ENCODE results near the gene CECR2. TPM values are rescaled to one million over a fixed set of nuclear protein-coding genes. Genes with fewer than 3 reads are reported as not detected.
A peak's percentile ranks its signal among the peaks of the same experiment; 100 is the strongest.

CECR2 gene
- total and polyA plus RNA-seq, 4 experiments from 2014 or later: not detected

- Histone ChIP-seq H3K4me3 (ENCODE audit: low read length in 2 of 2) (no peak overlapping the region), H3K9me3 (ENCODE audit: control insufficient read depth in 1 of 2, low read length in 2 of 2) (no peaks in the 10 kb centered on the region), H3K4me1 (ENCODE audit: insufficient read depth, low read length) (no peaks in the 10 kb centered on the region), H3K27ac (ENCODE audit: low read depth, low read length) (no peak overlapping the region), H3K36me3 (ENCODE audit: insufficient read depth, low read length) (no peaks in the 10 kb centered on the region), H3K27me3 (ENCODE audit: insufficient read depth, low read length) (no peaks in the 10 kb centered on the region)
- ChIA-PET CTCF (ENCODE audit: partially characterized antibody) (no interaction called here), POLR2A (ENCODE audit: partially characterized antibody) (no interaction called here)
- Mint-ChIP-seq H3K36me3 (no peaks in the 10 kb centered on the region), H3K4me1 (peaks cover 2 to 5% (median 3%) of the 10 kb centered on the region in 4 donors), H3K27ac (no peak overlapping the region), H3K27me3 (peaks cover 23 to 29% of the 10 kb centered on the region in 2 donors), H3K4me3 (no peak overlapping the region), H3K9me3 (peaks cover 0 to 3% (median 0%) of the 10 kb centered on the region in 8 donors)
- intact Hi-C loops (cut with micrococcal nuclease): no loop called here
- DNase-seq: no peak
These were observed 154.7 kb downstream of the CECR2 start for GRCh38 chr22:17523925-17524324.

GRCh38 chr22:17536269-17536668 is 167.0 kb downstream of the CECR2 start:
- intact Hi-C loops (cut with micrococcal nuclease): no loop called here

GRCh38 chr22:17537155-17537554 is 167.9 kb downstream of the CECR2 start:
- Histone ChIP-seq H3K9me3 (ENCODE audit: control insufficient read depth in 1 of 2, low read length in 2 of 2) (no peaks in the 10 kb centered on the region), H3K36me3 (ENCODE audit: insufficient read depth, low read length) (no peaks in the 10 kb centered on the region), H3K4me3 (ENCODE audit: low read length in 2 of 2) (no peak overlapping the region), H3K27ac (ENCODE audit: low read depth, low read length) (no peak overlapping the region), H3K27me3 (ENCODE audit: insufficient read depth, low read length) (no peaks in the 10 kb centered on the region), H3K4me1 (ENCODE audit: insufficient read depth, low read length) (no peaks in the 10 kb centered on the region)
- no peaks in the 10 kb centered on the region for H3K9me3 Mint-ChIP-seq
- H3K27me3 Mint-ChIP-seq: peaks cover 0 to 5% of the 10 kb centered on the region in 2 donors
- no peak overlapping the region for H3K27ac Mint-ChIP-seq
- ChIA-PET CTCF (ENCODE audit: partially characterized antibody) (interaction anchor here (0.6 kb wide), 1 partner anchor 10 kb away, joined by 3 read pairs; no protein-coding TSS in a partner anchor), POLR2A (ENCODE audit: partially characterized antibody) (no interaction called here)
- H3K36me3 Mint-ChIP-seq: no peaks in the 10 kb centered on the region
- intact Hi-C loops (cut with micrococcal nuclease): no loop called here
- no peaks in the 10 kb centered on the region for H3K4me1 Mint-ChIP-seq
- H3K4me3 Mint-ChIP-seq: no peak overlapping the region
- no peak for DNase-seq

More at GRCh38 chr22:17536269-17536668, 167.0 kb downstream of the CECR2 start:
- no peak for DNase-seq
- no peaks in the 10 kb centered on the region for H3K4me1 Mint-ChIP-seq
- peak overlapping the region in 1 of 8 donors; percentile 41 for H3K4me3 Mint-ChIP-seq
- peaks cover 0 to 5% of the 10 kb centered on the region in 2 donors for H3K27me3 Mint-ChIP-seq
- POLR2A ChIA-PET (ENCODE audit: partially characterized antibody): no interaction called here
- H3K36me3 Mint-ChIP-seq: no peaks in the 10 kb centered on the region
- no peaks in the 10 kb centered on the region for H3K9me3 Mint-ChIP-seq
- H3K9me3 ChIP-seq (ENCODE audit: control insufficient read depth in 1 of 2, low read length in 2 of 2): no peaks in the 10 kb centered on the region
- H3K27ac Mint-ChIP-seq: no peak overlapping the region
- H3K36me3 ChIP-seq (ENCODE audit: insufficient read depth, low read length): no peaks in the 10 kb centered on the region
- CTCF ChIA-PET (ENCODE audit: partially characterized antibody): interaction anchor here (1.6 kb wide), 1 partner anchor 365 kb away, joined by 4 read pairs; no protein-coding TSS in a partner anchor
- H3K4me3 ChIP-seq (ENCODE audit: low read length in 2 of 2): no peak overlapping the region
- no peak overlapping the region for H3K27ac ChIP-seq (ENCODE audit: low read depth, low read length)
- no peaks in the 10 kb centered on the region for H3K4me1 ChIP-seq (ENCODE audit: insufficient read depth, low read length)
- H3K27me3 ChIP-seq (ENCODE audit: insufficient read depth, low read length): no peaks in the 10 kb centered on the region

- Histone ChIP-seq H3K36me3 (ENCODE audit: insufficient read depth, low read length) (no peaks in the 10 kb centered on the region), H3K27ac (ENCODE audit: low read depth, low read length) (no peak overlapping the region), H3K9me3 (ENCODE audit: control insufficient read depth in 1 of 2, low read length in 2 of 2) (no peaks in the 10 kb centered on the region), H3K4me3 (ENCODE audit: low read length in 2 of 2) (no peak overlapping the region), H3K4me1 (ENCODE audit: insufficient read depth, low read length) (no peaks in the 10 kb centered on the region), H3K27me3 (ENCODE audit: insufficient read depth, low read length) (no peaks in the 10 kb centered on the region)
- no peak for DNase-seq
- ChIA-PET POLR2A (ENCODE audit: partially characterized antibody) (no interaction called here), CTCF (ENCODE audit: partially characterized antibody) (no interaction called here)
- peaks cover 0 to 4% of the 10 kb centered on the region in 2 donors for H3K27me3 Mint-ChIP-seq
- intact Hi-C loops (cut with micrococcal nuclease): no loop called here
- no peak overlapping the region for H3K4me3 Mint-ChIP-seq
- H3K4me1 Mint-ChIP-seq: no peaks in the 10 kb centered on the region
- no peaks in the 10 kb centered on the region for H3K36me3 Mint-ChIP-seq
- H3K9me3 Mint-ChIP-seq: no peaks in the 10 kb centered on the region
- no peak overlapping the region for H3K27ac Mint-ChIP-seq
These were observed 171.2 kb downstream of the CECR2 start for GRCh38 chr22:17540481-17540880.

GRCh38 chr22:17541476-17541875 is 172.2 kb downstream of the CECR2 start:
- Histone ChIP-seq H3K27ac (ENCODE audit: low read depth, low read length) (no peak overlapping the region), H3K36me3 (ENCODE audit: insufficient read depth, low read length) (no peaks in the 10 kb centered on the region), H3K27me3 (ENCODE audit: insufficient read depth, low read length) (no peaks in the 10 kb centered on the region), H3K4me1 (ENCODE audit: insufficient read depth, low read length) (no peaks in the 10 kb centered on the region), H3K4me3 (ENCODE audit: low read length in 2 of 2) (no peak overlapping the region), H3K9me3 (ENCODE audit: control insufficient read depth in 1 of 2, low read length in 2 of 2) (no peaks in the 10 kb centered on the region)
- POLR2A ChIA-PET (ENCODE audit: partially characterized antibody): no interaction called here
- Mint-ChIP-seq H3K4me3 (no peak overlapping the region), H3K9me3 (no peaks in the 10 kb centered on the region), H3K4me1 (no peaks in the 10 kb centered on the region), H3K36me3 (no peaks in the 10 kb centered on the region), H3K27ac (no peak overlapping the region), H3K27me3 (peaks cover 0 to 2% of the 10 kb centered on the region in 2 donors)
- CTCF ChIA-PET (ENCODE audit: partially characterized antibody): no interaction called here
- DNase-seq: no peak
- intact Hi-C loops (cut with micrococcal nuclease): no loop called here

- POLR2A ChIA-PET (ENCODE audit: partially characterized antibody): no interaction called here
- no peaks in the 10 kb centered on the region for H3K27me3 ChIP-seq (ENCODE audit: insufficient read depth, low read length)
- no peaks in the 10 kb centered on the region for H3K36me3 ChIP-seq (ENCODE audit: insufficient read depth, low read length)
- Mint-ChIP-seq H3K27ac (no peak overlapping the region), H3K36me3 (no peaks in the 10 kb centered on the region), H3K27me3 (peaks cover 0 to 2% of the 10 kb centered on the region in 2 donors), H3K4me3 (no peak overlapping the region), H3K9me3 (no peaks in the 10 kb centered on the region), H3K4me1 (no peaks in the 10 kb centered on the region)
- H3K27ac ChIP-seq (ENCODE audit: low read depth, low read length): no peak overlapping the region
- intact Hi-C loops (cut with micrococcal nuclease): no loop called here
- DNase-seq: no peak
- H3K4me1 ChIP-seq (ENCODE audit: insufficient read depth, low read length): no peaks in the 10 kb centered on the region
- CTCF ChIA-PET (ENCODE audit: partially characterized antibody): no interaction called here
- H3K9me3 ChIP-seq (ENCODE audit: control insufficient read depth in 1 of 2, low read length in 2 of 2): no peaks in the 10 kb centered on the region
- no peak overlapping the region for H3K4me3 ChIP-seq (ENCODE audit: low read length in 2 of 2)
These were observed 173.2 kb downstream of the CECR2 start for GRCh38 chr22:17542452-17542851.

- Mint-ChIP-seq H3K4me1 (no peaks in the 10 kb centered on the region), H3K4me3 (no peak overlapping the region), H3K36me3 (no peaks in the 10 kb centered on the region), H3K27ac (no peak overlapping the region), H3K27me3 (no peaks in the 10 kb centered on the region), H3K9me3 (no peaks in the 10 kb centered on the region)
- Histone ChIP-seq H3K36me3 (ENCODE audit: insufficient read depth, low read length) (no peaks in the 10 kb centered on the region), H3K9me3 (ENCODE audit: control insufficient read depth in 1 of 2, low read length in 2 of 2) (no peaks in the 10 kb centered on the region), H3K4me3 (ENCODE audit: low read length in 2 of 2) (no peak overlapping the region), H3K27me3 (ENCODE audit: insufficient read depth, low read length) (no peaks in the 10 kb centered on the region), H3K4me1 (ENCODE audit: insufficient read depth, low read length) (no peaks in the 10 kb centered on the region), H3K27ac (ENCODE audit: low read depth, low read length) (no peak overlapping the region)
- POLR2A ChIA-PET (ENCODE audit: partially characterized antibody): no interaction called here
- intact Hi-C loops (cut with micrococcal nuclease): no loop called here
- no peak for DNase-seq
- CTCF ChIA-PET (ENCODE audit: partially characterized antibody): no interaction called here
These were observed 178.9 kb downstream of the CECR2 start for GRCh38 chr22:17548010-17548755.

GRCh38 chr22:17548756-17549035 is 179.4 kb downstream of the CECR2 start:
- CTCF ChIA-PET (ENCODE audit: partially characterized antibody): no interaction called here

More at GRCh38 chr22:17548756-17549035, 179.4 kb downstream of the CECR2 start:
- Mint-ChIP-seq H3K36me3 (no peaks in the 10 kb centered on the region), H3K27me3 (no peaks in the 10 kb centered on the region), H3K27ac (no peak overlapping the region), H3K4me3 (no peak overlapping the region), H3K9me3 (no peaks in the 10 kb centered on the region), H3K4me1 (no peaks in the 10 kb centered on the region)
- no peaks in the 10 kb centered on the region for H3K27me3 ChIP-seq (ENCODE audit: insufficient read depth, low read length)
- no peak overlapping the region for H3K27ac ChIP-seq (ENCODE audit: low read depth, low read length)
- POLR2A ChIA-PET (ENCODE audit: partially characterized antibody): no interaction called here
- DNase-seq: no peak
- intact Hi-C loops (cut with micrococcal nuclease): no loop called here
- H3K36me3 ChIP-seq (ENCODE audit: insufficient read depth, low read length): no peaks in the 10 kb centered on the region
- H3K4me1 ChIP-seq (ENCODE audit: insufficient read depth, low read length): no peaks in the 10 kb centered on the region
- H3K9me3 ChIP-seq (ENCODE audit: control insufficient read depth in 1 of 2, low read length in 2 of 2): no peaks in the 10 kb centered on the region
- H3K4me3 ChIP-seq (ENCODE audit: low read length in 2 of 2): no peak overlapping the region

Data from CD4-positive, alpha-beta memory T cell (primary cell).